H7 (cell line): Measurements from ENCODE around the gene DNAL4. TPM values are rescaled to one million over a fixed set of nuclear protein-coding genes. Genes with fewer than 3 reads are reported as not detected.

Source experiments
- DNase-seq: peaks from one replicate; pipeline ENCODE4 v3.0.0; 2012
- H3K27me3 ChIP-seq: 2 replicates; pipeline ENCODE4 v1.6.0; 2011; ENCODE audit warnings: mild to moderate bottlenecking, low read length; ENCODE audit not compliant: control insufficient read depth, insufficient read depth
- H3K36me3 ChIP-seq: replicated peaks from 2 replicates; pipeline ENCODE4 v1.5.1; 2011; ENCODE audit warnings: low read length; ENCODE audit not compliant: control insufficient read depth, insufficient read depth
- H3K4me3 ChIP-seq: 2 replicates; pipeline ENCODE4 v1.5.1; 2011; ENCODE audit warnings: low read depth, mild to moderate bottlenecking, control low read depth, low read length, moderate library complexity; ENCODE audit not compliant: insufficient read depth
- total RNA-seq: library from RNA; depleted of rRNA; stranded (reverse); fragments of >200 nt; shearing (Covaris generic); gene quantifications from 2 replicates; pipeline ENCODE4 v1.2.3, GENCODE V29; 2014

DNAL4 gene
- total RNA-seq, 1 experiment from 2014 or later: 26.8 TPM

DNA sequence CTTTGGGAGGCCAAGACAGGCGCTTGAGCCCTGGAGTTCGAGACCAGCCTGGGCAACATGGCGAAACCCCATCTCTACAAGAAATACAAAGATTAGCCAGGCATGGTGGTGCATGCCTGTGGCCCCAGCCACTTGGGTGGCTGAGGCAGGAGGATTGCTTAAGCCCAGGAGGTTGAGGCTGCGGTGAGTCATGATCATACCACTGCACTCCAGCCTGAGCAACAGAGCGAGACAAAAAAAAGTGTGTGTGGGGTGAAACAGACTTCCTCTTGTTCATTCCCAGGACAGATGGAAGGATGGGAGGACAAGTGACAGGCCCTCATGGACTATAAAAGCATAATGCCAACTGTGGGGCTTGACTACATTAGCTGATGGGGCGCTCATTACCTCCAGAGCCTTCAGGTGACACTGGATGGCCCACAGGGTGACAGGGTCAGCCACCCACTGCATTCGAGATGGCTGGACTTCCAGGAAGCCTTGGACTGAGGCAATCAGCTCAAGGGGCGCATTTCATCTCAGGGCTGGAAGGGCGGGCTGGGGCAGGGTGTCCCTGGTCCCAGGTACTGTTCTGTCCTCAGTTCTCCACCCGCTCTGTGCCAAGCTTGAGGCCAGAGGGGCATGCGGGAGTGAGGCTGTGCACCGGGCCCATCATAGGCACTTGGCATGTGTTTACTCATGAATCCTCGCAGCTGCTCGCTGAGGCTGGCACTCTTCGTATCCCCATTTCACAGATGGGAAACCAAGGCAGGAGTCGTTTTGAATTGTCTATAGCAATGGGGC lies 37.4 kb upstream of the DNAL4 start:
- no peak for DNase-seq
- Histone ChIP-seq H3K4me3 (no peak overlapping the region), H3K36me3 (no peaks in the 10 kb centered on the region), H3K27me3 (peaks cover 2% of the 10 kb centered on the region; the same call in 1 of the 2 replicates)

DNA sequence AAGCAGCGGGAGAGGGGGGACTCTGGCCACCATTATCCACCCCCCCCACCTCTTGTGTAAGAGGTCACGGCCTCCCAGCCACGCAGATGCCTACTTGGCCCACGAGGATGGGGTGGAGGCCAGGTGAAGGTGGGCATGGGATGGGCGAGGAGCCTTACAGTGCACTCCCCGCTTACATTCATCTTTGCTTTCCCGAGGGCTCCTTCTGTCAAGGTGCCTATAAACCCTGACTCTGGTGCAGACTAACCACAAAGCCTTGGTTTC lies 36.8 kb upstream of the DNAL4 start:
- DNase-seq: no peak
- no peaks in the 10 kb centered on the region for H3K36me3 ChIP-seq
- H3K27me3 ChIP-seq: no peaks in the 10 kb centered on the region
- H3K4me3 ChIP-seq: no peak overlapping the region

DNA sequence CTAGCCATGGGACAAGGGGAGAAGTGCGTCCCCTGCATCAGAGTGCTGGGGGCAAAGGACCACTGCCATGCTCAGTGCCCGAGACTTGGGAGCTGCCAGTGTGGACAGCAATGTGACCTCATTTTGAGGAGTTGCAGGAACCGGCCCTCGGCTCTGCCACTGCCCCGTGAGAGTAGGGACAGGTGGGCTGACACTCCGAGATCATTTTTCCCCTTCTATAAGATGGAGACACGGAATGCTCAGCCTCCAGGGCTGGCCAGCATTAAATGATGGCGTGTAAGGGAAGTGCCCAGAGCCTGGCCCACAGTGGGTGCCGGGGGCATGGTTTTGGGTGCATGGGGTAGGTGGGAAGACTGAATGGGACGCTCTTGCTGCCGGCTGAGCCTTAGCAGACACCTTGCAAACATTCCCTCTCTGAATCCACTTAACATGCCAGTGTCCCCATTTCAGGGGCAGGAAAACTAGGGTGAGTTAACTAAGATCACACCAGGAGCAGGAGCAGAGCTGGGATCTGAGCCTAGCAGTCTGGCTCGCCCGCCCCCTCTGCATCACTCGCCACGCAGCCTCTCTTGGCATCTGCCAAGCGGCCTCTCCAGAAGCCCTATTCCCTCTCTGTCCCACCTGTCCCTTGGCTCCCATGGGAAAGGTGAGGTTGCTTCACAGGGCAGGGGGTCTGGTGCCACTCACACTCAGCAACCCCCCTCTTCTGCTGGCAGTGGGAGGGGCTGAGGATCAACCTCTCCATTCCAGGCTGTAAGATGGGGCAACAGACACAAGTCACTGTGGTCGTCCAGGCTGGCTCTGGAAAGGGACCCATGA lies 36.3 kb upstream of the DNAL4 start:
- H3K36me3 ChIP-seq: no peaks in the 10 kb centered on the region
- H3K4me3 ChIP-seq: no peak overlapping the region
- DNase-seq: no peak
- H3K27me3 ChIP-seq: no peaks in the 10 kb centered on the region

DNA sequence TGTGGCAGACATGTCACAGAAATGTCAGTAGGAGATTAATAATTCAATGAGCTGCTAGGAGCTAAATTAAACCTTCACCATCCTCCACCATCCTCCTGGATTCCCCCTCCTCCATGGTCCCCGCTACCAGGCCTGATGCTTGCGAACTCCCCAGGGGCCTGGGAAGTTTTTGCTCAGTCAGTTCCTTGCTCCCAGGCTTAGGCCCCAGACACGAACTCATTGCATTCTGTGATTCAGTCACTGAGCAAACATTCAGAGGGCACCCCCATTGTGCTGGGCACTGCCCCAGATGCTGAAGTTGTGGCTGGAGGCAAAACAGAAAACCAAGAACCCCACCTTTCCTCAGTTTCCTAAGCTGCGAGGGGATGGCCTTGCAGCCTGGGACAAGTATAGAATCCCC lies 35.5 kb upstream of the DNAL4 start:
- Histone ChIP-seq H3K36me3 (no peaks in the 10 kb centered on the region), H3K27me3 (no peaks in the 10 kb centered on the region), H3K4me3 (no peak overlapping the region)
- no peak for DNase-seq

DNA sequence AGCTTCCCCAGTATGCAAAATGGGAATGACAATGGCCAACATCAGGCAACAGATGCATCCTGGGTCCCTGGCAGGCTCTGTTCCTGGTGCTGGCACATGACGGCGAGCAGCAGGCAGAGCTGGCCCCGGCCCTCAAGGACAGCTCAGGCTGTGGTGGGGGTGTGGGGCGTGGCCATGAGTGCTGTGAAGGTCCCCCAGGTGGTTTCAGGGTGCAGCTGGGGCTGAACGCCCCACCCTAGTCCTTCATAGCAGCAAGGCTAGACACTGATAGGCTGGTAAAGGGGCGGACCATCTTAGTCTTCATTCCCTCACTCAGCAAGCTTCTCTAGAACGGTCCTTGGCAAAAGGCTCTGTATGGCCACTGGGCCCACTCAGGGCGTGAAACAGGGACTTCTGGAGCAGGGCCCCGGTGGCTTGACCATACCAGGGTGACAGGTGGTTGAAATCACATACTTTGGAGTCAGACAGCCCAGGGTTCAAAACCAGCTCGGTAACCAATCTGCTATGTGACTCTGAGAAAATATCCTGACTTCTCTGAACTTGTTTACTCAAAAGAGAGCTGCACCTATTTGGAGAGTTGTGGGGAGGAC lies 34.8 kb upstream of the DNAL4 start:
- no peak for DNase-seq
- H3K27me3 ChIP-seq: no peaks in the 10 kb centered on the region
- no peaks in the 10 kb centered on the region for H3K36me3 ChIP-seq
- no peak overlapping the region for H3K4me3 ChIP-seq

DNA sequence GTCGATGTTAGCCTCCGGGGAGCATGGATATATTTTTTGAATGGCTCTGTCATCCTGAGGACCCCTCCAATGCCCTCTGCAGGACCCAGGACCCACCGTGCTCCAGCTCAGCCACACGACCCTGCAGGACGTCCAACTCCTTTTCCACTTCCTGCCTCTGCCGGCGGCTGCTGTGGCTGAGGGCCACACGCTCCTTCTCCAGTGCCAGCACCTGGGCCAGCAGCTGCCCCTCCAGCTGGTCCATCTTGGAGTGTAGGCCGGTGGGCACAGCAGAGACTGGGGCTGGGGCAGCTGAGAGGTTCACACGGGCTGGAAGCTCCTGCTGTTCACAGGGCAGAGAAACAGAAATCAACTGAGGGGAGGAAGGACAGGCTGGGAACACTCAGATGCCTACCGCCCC lies 34.2 kb upstream of the DNAL4 start:
- DNase-seq: no peak
- Histone ChIP-seq H3K27me3 (no peaks in the 10 kb centered on the region), H3K36me3 (no peaks in the 10 kb centered on the region), H3K4me3 (no peak overlapping the region)

DNA sequence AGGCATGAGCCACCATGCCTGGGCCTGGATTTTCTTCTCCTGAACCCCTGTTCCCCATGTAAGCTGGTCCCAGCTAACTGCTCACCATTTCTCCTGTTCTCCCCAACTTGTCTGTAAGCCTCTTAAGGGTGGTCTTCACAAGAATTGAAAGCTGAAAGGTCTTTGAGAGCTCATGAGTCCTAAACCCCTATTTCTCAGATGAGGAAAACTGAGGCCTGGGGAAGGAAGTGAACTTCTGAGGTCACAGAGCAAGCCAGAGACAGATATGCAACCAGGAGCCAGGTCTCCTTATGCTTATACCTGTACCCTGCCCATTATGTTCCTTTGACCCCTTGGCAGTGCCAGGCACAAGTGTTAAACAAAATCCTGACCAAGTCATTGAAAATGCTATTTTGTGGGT lies 33.6 kb upstream of the DNAL4 start:
- DNase-seq: no peak
- Histone ChIP-seq H3K36me3 (no peaks in the 10 kb centered on the region), H3K4me3 (no peak overlapping the region), H3K27me3 (no peaks in the 10 kb centered on the region)

DNA sequence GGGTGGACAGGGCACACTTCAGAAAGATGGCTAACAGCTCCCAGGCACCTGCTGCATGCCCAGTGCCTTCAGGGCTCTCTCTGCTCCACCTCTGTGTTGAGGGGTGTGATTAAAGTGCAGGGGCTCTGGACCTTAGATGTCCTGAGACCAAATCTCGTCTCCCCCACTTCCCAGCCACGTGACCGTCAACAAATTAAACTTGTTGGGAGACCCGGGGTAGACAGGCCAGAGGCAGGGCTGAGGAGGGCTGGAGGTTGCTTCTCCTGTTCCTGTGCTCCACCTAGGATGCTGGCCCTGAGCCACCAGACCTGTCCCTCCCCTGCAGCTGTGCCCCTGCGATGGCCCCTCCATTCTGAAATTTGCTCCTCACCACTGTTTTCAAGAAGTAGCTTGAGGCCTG lies 32.9 kb upstream of the DNAL4 start:
- no peaks in the 10 kb centered on the region for H3K36me3 ChIP-seq
- DNase-seq: no peak
- no peak overlapping the region for H3K4me3 ChIP-seq
- H3K27me3 ChIP-seq: no peaks in the 10 kb centered on the region

DNA sequence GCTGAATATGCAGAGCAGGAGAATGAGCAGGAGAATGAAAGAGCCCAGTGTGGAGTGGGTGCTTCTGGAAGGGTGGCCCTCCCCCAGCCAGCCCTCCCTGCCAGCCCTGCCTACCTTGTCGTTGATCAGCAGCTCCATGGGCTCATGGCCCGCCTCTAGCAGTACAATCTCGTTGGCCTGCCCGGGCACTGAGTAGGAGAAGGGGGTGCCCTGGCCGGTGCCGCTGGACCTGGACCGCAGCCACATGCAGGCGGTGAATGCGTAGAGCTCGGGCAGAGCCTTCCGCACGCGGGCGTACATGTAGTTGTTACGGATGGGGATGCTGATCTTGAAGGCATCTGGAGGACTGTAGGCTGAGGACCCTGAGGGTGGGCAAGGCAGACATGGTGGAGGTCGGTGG lies 32.4 kb upstream of the DNAL4 start:
- DNase-seq: no peak
- no peak overlapping the region for H3K4me3 ChIP-seq
- no peaks in the 10 kb centered on the region for H3K27me3 ChIP-seq
- H3K36me3 ChIP-seq: no peaks in the 10 kb centered on the region

DNA sequence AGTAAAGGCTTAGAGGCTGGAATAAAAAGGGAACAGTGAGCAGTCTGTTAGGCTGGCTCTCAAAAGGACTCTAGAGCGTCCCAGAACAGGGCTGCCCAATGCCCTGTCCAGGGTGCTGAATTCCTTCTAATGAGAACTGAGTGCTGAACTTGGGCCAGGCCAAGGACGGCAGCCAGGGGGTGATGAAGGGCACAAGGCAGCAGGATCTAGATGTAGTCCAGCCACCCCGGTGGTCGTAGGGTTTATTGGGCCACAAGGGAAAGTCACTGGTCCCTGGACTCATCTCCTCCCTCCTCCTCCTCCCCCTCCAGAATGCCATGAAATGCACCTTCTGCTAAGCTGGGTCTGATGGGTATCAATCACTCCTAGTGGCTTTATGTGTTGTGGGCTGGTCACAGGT lies 30.6 kb upstream of the DNAL4 start:
- H3K36me3 ChIP-seq: no peaks in the 10 kb centered on the region
- H3K4me3 ChIP-seq: no peak overlapping the region
- peak; percentile 94 for DNase-seq
- H3K27me3 ChIP-seq: no peaks in the 10 kb centered on the region

DNA sequence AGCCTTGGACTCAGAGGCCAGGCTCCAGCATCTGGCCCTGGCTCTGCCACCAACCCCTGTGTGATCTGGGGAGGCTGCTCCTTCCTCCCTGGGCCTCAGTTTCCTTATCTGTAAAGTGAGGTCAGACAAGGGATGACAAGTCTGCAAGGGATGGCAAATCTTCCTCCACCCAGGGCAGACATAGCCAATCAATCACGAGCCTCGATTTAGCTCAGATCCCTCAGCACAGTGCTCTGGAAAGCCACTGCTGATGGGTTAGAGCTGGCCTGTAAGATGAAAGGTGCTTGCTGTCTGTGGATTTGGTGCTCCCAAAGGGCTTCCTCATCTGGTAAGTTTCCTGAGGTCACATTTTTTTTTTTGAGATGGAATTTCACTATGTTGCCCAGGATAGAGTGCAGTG lies 29.7 kb upstream of the DNAL4 start:
- no peaks in the 10 kb centered on the region for H3K27me3 ChIP-seq
- no peaks in the 10 kb centered on the region for H3K36me3 ChIP-seq
- H3K4me3 ChIP-seq: no peak overlapping the region

DNA sequence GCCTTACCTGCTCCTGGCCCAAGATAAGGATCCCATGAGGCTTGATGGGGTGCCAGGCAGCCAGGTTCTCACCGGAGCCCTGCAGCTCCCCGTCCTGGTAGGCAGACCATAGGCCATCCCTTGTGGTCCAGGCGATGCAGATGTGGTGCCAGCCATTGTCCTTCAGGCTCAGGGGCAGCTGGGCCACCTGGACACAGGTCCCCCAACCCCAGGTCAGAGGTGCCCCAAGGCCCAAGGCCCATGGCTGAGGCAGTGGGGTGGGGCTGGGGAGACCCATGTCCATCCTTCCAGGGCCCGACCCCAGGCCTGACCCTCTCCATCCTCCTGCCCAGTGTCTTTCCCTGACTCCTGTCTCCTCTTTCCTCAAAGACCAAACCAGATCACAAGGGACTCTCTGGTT lies 29.1 kb upstream of the DNAL4 start:
- no peak overlapping the region for H3K4me3 ChIP-seq
- DNase-seq: peak; percentile 35
- H3K36me3 ChIP-seq: no peaks in the 10 kb centered on the region
- H3K27me3 ChIP-seq: no peaks in the 10 kb centered on the region

More for the DNA sequence above, 29.7 kb upstream of the DNAL4 start:
- DNase-seq: no peak

DNA sequence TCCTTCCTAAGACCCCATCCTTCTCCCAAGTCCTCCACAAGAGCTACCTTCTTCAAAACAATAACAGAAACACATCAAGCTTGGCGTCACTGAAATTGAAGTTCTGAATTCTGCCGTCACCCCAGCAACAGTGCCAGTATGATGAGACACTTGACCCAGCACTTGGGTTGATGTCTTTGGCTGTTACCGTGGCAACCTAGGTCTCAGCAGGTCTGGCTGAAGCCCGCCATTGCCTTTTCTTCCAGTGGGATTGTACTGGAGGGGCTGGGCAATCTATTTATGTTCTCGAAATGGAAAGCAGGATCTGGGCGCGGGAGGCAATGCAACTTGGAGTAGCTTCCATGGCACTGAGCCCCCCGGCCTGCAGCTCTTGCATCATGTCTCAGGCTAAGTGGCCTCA lies 26.1 kb upstream of the DNAL4 start:
- Histone ChIP-seq H3K4me3 (no peak overlapping the region), H3K27me3 (no peaks in the 10 kb centered on the region), H3K36me3 (no peaks in the 10 kb centered on the region)
- DNase-seq: peak; percentile 51

DNA sequence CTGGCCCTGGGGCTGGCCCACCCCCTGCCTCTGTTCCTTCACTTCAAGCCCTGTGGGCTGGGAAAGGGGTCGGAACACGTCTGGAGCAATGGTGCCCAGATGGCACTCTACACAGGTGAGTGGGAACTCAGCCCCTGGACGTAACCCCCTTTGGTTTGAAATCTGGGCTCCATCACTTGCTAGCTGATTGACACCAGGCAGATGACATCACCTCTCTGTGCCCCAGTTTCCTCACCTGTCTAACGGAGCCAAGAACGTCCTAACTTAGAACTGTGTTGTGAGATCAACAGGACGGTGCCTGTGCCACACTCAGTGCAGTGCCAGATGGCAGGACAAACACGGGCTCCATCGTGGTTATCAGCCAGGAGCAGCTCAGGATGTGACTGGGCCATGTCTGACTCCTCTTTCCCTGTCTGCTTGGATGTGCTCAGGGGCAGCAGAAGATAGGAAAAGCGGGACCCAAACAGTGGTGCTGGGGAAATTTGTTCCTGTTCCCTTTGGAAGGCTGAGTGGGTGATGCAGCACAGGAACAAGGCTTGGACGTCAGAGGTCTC lies 25.5 kb upstream of the DNAL4 start:
- no peak for DNase-seq
- H3K36me3 ChIP-seq: no peaks in the 10 kb centered on the region
- H3K4me3 ChIP-seq: no peak overlapping the region
- no peaks in the 10 kb centered on the region for H3K27me3 ChIP-seq

DNA sequence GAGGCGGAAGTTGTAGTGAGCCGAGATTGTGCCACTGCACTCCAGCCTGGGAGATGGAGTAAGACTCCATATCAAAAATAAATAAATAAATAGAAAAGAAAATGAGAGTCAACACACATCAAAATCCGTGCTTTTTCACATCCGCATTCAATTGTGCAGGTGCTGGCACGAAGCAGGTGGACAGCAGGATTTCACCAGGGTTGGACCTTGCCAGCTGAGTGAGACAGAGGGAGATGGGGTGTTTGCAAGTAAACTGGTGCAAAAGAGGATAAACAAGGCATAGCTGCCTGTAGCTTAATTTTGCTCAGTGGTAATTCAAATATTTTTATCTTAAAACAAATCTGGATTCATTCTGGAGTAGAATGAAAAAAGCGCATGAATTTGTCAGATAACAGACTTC lies 23.3 kb upstream of the DNAL4 start:
- H3K27me3 ChIP-seq: no peaks in the 10 kb centered on the region
- H3K36me3 ChIP-seq: no peaks in the 10 kb centered on the region
- no peak overlapping the region for H3K4me3 ChIP-seq
- DNase-seq: no peak
